ENCODE measurements around the gene SHKBP1. TPM values are rescaled to one million over a fixed set of nuclear protein-coding genes. Genes with fewer than 3 reads are reported as not detected.

The SHKBP1 gene
- polyA plus RNA-seq, 1 experiment: 59.0 TPM

DNA sequence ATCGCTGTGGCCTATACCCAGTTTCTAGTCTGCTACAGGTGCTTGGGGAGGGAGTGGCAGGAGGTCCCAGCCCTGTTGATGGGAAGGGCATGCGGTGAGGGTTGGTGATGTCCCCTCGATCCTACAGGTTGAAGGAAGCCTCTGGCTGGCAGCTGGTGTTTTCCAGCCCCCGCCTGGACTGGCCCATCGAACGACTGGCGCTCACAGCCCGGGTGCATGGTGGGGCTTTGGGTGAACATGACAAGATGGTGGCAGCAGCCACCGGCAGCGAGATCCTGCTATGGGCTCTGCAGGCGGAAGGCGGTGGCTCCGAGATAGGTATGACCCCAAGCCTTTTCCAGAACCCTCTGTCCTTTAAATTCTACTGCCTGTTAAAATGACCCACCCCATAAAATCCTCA, 3.9 kb downstream of the SHKBP1 start:
- POLR2A ChIA-PET: no interaction called here
- no peak overlapping the region for H3K4me3 ChIP-seq (ENCODE audit: low read depth, low read length)
- no peak for DNase-seq (ENCODE audit: low read depth)
- H3K27me3 ChIP-seq (ENCODE audit: control insufficient read depth, insufficient read depth, low read length): no peaks in the 10 kb centered on the region
- H3K36me3 ChIP-seq (ENCODE audit: control insufficient read depth, insufficient read depth, low read length): peaks cover 7% of the 10 kb centered on the region
- TF ChIP-seq, protein P1, sequence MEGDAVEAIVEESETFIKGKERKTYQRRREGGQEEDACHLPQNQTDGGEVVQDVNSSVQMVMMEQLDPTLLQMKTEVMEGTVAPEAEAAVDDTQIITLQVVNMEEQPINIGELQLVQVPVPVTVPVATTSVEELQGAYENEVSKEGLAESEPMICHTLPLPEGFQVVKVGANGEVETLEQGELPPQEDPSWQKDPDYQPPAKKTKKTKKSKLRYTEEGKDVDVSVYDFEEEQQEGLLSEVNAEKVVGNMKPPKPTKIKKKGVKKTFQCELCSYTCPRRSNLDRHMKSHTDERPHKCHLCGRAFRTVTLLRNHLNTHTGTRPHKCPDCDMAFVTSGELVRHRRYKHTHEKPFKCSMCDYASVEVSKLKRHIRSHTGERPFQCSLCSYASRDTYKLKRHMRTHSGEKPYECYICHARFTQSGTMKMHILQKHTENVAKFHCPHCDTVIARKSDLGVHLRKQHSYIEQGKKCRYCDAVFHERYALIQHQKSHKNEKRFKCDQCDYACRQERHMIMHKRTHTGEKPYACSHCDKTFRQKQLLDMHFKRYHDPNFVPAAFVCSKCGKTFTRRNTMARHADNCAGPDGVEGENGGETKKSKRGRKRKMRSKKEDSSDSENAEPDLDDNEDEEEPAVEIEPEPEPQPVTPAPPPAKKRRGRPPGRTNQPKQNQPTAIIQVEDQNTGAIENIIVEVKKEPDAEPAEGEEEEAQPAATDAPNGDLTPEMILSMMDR (IDR thresholded peaks at IDR 0.05; ENCODE audit: insufficient read depth, low read depth, low read length): no peak
- CTCF ChIA-PET: no interaction called here

DNA sequence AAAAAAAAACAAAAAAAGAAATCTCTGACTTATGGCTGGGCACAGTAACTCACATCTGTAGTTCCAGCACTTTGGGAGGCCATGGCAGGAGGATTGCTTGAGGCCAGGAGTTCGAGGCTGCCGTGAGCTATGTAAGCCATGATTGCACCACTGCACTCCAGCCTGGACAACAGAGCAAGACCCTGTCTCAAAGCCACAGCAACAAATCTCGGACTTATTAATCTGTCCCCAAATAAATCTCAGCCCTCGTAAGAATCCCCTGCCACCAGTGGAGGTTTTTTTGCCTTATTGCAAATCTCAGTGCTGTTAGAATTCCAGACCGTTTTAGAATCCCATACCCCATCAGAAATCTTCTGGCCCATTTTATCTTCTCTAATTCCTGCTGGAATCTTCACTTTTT, 4.9 kb downstream of the SHKBP1 start:
- Histone ChIP-seq H3K4me3 (ENCODE audit: low read depth, low read length) (no peak overlapping the region), H3K36me3 (ENCODE audit: control insufficient read depth, insufficient read depth, low read length) (peaks cover 7% of the 10 kb centered on the region), H3K27me3 (ENCODE audit: control insufficient read depth, insufficient read depth, low read length) (no peaks in the 10 kb centered on the region)
- TF ChIP-seq, protein P1 (IDR thresholded peaks at IDR 0.05; ENCODE audit: insufficient read depth, low read depth, low read length): no peak
- ChIA-PET CTCF (interaction anchor here (1.3 kb wide), 1 partner anchor 17 kb away, joined by 3 read pairs; no protein-coding TSS in a partner anchor), POLR2A (no interaction called here)
- no peak for DNase-seq (ENCODE audit: low read depth)

DNA sequence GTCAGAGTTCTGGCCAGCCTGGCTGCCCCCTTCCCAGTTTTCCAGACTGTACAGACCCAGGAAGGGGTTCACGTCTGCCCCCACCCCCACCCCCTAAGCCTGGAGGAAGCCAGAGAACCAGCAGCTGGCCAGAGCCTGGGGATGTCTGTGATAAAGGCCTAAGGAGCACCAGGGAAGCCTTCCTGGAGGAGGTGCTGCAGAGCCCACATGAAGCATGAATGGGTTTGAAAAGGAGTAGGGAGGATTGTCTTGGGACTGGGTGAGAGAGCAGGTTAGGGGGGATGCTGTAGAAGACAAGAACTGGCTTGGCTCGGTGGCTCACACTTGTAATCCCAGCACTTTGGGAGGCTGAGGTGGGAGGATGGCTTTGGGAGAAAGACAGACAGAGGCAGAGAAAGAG, 5.8 kb downstream of the SHKBP1 start:
- POLR2A ChIA-PET: no interaction called here
- Histone ChIP-seq H3K27me3 (ENCODE audit: control insufficient read depth, insufficient read depth, low read length) (no peaks in the 10 kb centered on the region), H3K4me3 (ENCODE audit: low read depth, low read length) (no peak overlapping the region), H3K36me3 (ENCODE audit: control insufficient read depth, insufficient read depth, low read length) (peaks cover 11% of the 10 kb centered on the region)
- CTCF ChIA-PET: interaction anchor here (0.6 to 1.3 kb wide), 2 partner anchors 8 to 16 kb away, joined by 3 read pairs; no protein-coding TSS in a partner anchor
- TF ChIP-seq, protein P1 (IDR thresholded peaks at IDR 0.05; ENCODE audit: insufficient read depth, low read depth, low read length): no peak
- DNase-seq (ENCODE audit: low read depth): no peak

DNA sequence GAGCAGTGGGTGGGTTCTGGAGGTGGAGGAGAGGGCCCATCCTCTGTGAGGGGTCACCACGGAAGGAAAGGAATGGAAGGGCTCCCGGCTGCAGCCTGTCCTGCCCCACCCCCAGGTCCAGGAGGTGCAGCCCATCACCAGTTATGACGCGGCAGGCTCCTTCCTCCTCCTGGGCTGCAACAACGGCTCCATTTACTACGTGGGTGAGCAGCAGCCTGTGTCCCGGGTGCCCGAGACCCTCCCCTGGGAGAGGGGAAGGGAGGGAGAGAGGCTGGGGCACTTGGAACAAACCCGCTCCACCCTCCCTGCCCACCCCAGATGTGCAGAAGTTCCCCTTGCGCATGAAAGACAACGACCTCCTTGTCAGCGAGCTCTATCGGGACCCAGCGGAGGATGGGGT, 6.6 kb downstream of the SHKBP1 start:
- H3K4me3 ChIP-seq (ENCODE audit: low read depth, low read length): no peak overlapping the region
- CTCF ChIA-PET: interaction anchor here (0.9 kb wide), 1 partner anchor 12 kb away, joined by 3 read pairs; no protein-coding TSS in a partner anchor
- POLR2A ChIA-PET: no interaction called here
- no peak for DNase-seq (ENCODE audit: low read depth)
- no peaks in the 10 kb centered on the region for H3K27me3 ChIP-seq (ENCODE audit: control insufficient read depth, insufficient read depth, low read length)
- TF ChIP-seq, protein P1 (IDR thresholded peaks at IDR 0.05; ENCODE audit: insufficient read depth, low read depth, low read length): no peak
- peaks cover 13% of the 10 kb centered on the region for H3K36me3 ChIP-seq (ENCODE audit: control insufficient read depth, insufficient read depth, low read length)

DNA sequence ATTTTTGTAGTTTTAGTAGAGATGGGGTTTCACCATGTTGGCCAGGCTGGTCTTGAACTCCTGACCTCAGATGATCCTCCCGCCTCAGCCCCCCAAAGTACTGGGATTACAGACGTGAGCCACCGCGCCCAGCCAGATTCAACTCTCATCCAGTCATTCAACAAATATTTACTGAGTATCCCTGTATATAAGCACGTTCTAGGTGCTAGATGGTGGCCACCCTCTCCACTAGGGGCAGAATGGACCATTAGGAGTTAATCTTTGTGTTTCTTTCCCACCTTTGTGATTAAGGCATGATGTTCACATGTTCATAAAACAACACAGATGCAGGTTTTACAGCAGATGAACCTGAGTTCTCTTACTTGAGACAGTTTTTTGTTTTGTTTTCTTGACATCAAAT, 7.3 kb downstream of the SHKBP1 start:
- DNase-seq (ENCODE audit: low read depth): no peak
- TF ChIP-seq, protein P1 (IDR thresholded peaks at IDR 0.05; ENCODE audit: insufficient read depth, low read depth, low read length): peak; percentile 25; the same call in 1 of the 2 replicates
- peaks cover 13% of the 10 kb centered on the region for H3K36me3 ChIP-seq (ENCODE audit: control insufficient read depth, insufficient read depth, low read length)
- ChIA-PET POLR2A (no interaction called here), CTCF (interaction anchor here (0.9 kb wide), 1 partner anchor 13 kb away, joined by 3 read pairs; no protein-coding TSS in a partner anchor)
- H3K4me3 ChIP-seq (ENCODE audit: low read depth, low read length): no peak overlapping the region
- H3K27me3 ChIP-seq (ENCODE audit: control insufficient read depth, insufficient read depth, low read length): no peaks in the 10 kb centered on the region
